OCI-LY7 (cell line): ENCODE results near the gene RNF180. TPM values are rescaled to one million over a fixed set of nuclear protein-coding genes. Genes with fewer than 3 reads are reported as not detected.

Experiments used
- BruUV-seq: library from RNA; stranded (reverse); fragments of 400-500 nt; replicated peaks from 2 replicates; lab custom pipeline; 2021; lab: Mats Ljungman, UMichigan
- CTCF ChIA-PET: fragments of 300-600 bp; sonication (Branson Sonifier 250); formaldehyde crosslinking; loops from one replicate; lab custom pipeline; 2022; ENCODE audit warnings: antibody characterized with exemption; ENCODE audit not compliant: unreplicated experiment; lab: Charles Lee
- POLR2A ChIA-PET: fragments of 300-600 bp; sonication (Branson Sonifier 250); formaldehyde crosslinking; loops from one replicate; lab custom pipeline; 2022; ENCODE audit warnings: antibody characterized with exemption; lab: Charles Lee
- DNase-seq: peaks from one replicate; pipeline ENCODE4 v3.0.0-alpha.2; 2015; ENCODE audit warnings: low spot score
- H2AFZ ChIP-seq: fragments of 200-600 bp; sonication (generic), shearing (Covaris generic); 2 replicates; pipeline ENCODE4 v1.6.1; 2014; ENCODE audit warnings: mild to moderate bottlenecking, antibody characterized with exemption, low read length, moderate library complexity
- H3K27ac ChIP-seq: fragments of 200-600 bp; sonication (generic); 2 replicates; pipeline ENCODE4 v1.5.1; 2014; ENCODE audit warnings: mixed run types, low read depth, mild to moderate bottlenecking, moderate library complexity, low read length, inconsistent platforms; ENCODE audit not compliant: poor library complexity, severe bottlenecking
- H3K36me3 ChIP-seq: fragments of 200-600 bp; sonication (generic); 2 replicates; pipeline ENCODE4 v1.6.1; 2014; ENCODE audit warnings: mild to moderate bottlenecking, antibody characterized with exemption, low read length, moderate library complexity, mixed read lengths; ENCODE audit not compliant: insufficient read depth
- H3K4me1 ChIP-seq: fragments of 200-600 bp; sonication (generic); 2 replicates; pipeline ENCODE4 v1.5.1; 2014; ENCODE audit warnings: mild to moderate bottlenecking, low read length; ENCODE audit not compliant: insufficient read depth, poor library complexity, severe bottlenecking
- H3K4me2 ChIP-seq: fragments of 200-600 bp; sonication (generic); 2 replicates; pipeline ENCODE4 v1.6.1; 2014; ENCODE audit warnings: mild to moderate bottlenecking, low read length
- H3K4me3 ChIP-seq: fragments of 200-600 bp; sonication (generic); 2 replicates; pipeline ENCODE4 v1.5.1; 2014; ENCODE audit warnings: mild to moderate bottlenecking, low read depth, low read length; ENCODE audit not compliant: poor library complexity, severe bottlenecking
- H3K79me2 ChIP-seq: fragments of 200-600 bp; sonication (generic); 2 replicates; pipeline ENCODE4 v1.6.1; 2016; ENCODE audit warnings: low read depth, mild to moderate bottlenecking, low read length, moderate library complexity, mixed read lengths; ENCODE audit not compliant: insufficient read depth
- H3K9me2 ChIP-seq: fragments of 200-600 bp; sonication (generic); 2 replicates; pipeline ENCODE4 v1.6.1; 2016; ENCODE audit warnings: mild to moderate bottlenecking, low read length, mixed read lengths; ENCODE audit not compliant: insufficient read depth
- H3K9me3 ChIP-seq: fragments of 200-600 bp; sonication (generic); 2 replicates; pipeline ENCODE4 v1.6.1; 2014; ENCODE audit warnings: mild to moderate bottlenecking, mixed run types, low read length, mixed read lengths
- H4K20me1 ChIP-seq: fragments of 200-600 bp; sonication (generic); 2 replicates; pipeline ENCODE4 v1.6.1; 2014; ENCODE audit warnings: mild to moderate bottlenecking, antibody characterized with exemption, low read length, moderate library complexity, mixed read lengths; ENCODE audit not compliant: insufficient read depth
- CTCF ChIP-seq: fragments of 200-600 bp; sonication (generic); conservative IDR thresholded peaks from 2 replicates; pipeline ENCODE4 v1.5.1; 2014; ENCODE audit warnings: mild to moderate bottlenecking, antibody characterized with exemption, low read length, moderate library complexity, mixed read lengths
- EZH2phosphoT487 ChIP-seq: fragments of 200-600 bp; sonication (generic); IDR thresholded peaks from 2 replicates; pipeline ENCODE4 v1.6.1; 2018; ENCODE audit warnings: low read depth, borderline replicate concordance, mild to moderate bottlenecking, mixed run types, antibody characterized with exemption, low read length, moderate library complexity, mixed read lengths
- intact Hi-C: fragments of 100-400 bp; cut with micrococcal nuclease; formaldehyde crosslinking; loops from one replicate; pipeline ENCODE4 v1.10.0; 2022; ENCODE audit not compliant: unreplicated experiment
- total RNA-seq, 2 experiments: library from RNA; depleted of rRNA in 1 of 2; stranded (reverse); fragments of >200 nt in 1 of 2; shearing (Covaris generic) in 1 of 2; gene quantifications; 2 replicates each; pipeline ENCODE4 v1.2.3, GENCODE V29; 2014 to 2022

Gene RNF180
- total RNA-seq, 2 experiments from 2014 or later: not detected

- ChIA-PET CTCF (no interaction called here), POLR2A (no interaction called here)
- TF ChIP-seq CTCF: no peak
- TF ChIP-seq EZH2phosphoT487: no peak
- no peak overlapping the region for H2AFZ ChIP-seq
- no peak overlapping the region for H3K27ac ChIP-seq
- H4K20me1 ChIP-seq: no peaks in the 10 kb centered on the region
- H3K4me1 ChIP-seq: no peaks in the 10 kb centered on the region
- no peak overlapping the region for H3K4me2 ChIP-seq
- H3K36me3 ChIP-seq: no peaks in the 10 kb centered on the region
- H3K9me3 ChIP-seq: no peaks in the 10 kb centered on the region
- BruUV-seq: no TSS peak
- H3K79me2 ChIP-seq: no peaks in the 10 kb centered on the region
- no peaks in the 10 kb centered on the region for H3K9me2 ChIP-seq
- no peak overlapping the region for H3K4me3 ChIP-seq
- intact Hi-C loops: no loop called here
- no peak for DNase-seq
Measured at GRCh38 chr5:64292611-64293215, 127.1 kb downstream of the RNF180 start.

- Histone ChIP-seq H4K20me1 (no peaks in the 10 kb centered on the region), H3K27ac (no peak overlapping the region), H3K79me2 (no peaks in the 10 kb centered on the region), H3K9me2 (no peaks in the 10 kb centered on the region), H2AFZ (no peak overlapping the region), H3K36me3 (no peaks in the 10 kb centered on the region), H3K4me2 (no peak overlapping the region), H3K4me1 (no peaks in the 10 kb centered on the region), H3K4me3 (no peak overlapping the region), H3K9me3 (no peaks in the 10 kb centered on the region)
- intact Hi-C loops: no loop called here
- ChIA-PET CTCF (no interaction called here), POLR2A (no interaction called here)
- no peak for TF ChIP-seq CTCF
- no peak for TF ChIP-seq EZH2phosphoT487
- no peak for DNase-seq
- BruUV-seq: no TSS peak
Measured at GRCh38 chr5:64295101-64295500, 129.5 kb downstream of the RNF180 start.

- no peak for TF ChIP-seq CTCF
- no peak for TF ChIP-seq EZH2phosphoT487
- no peaks in the 10 kb centered on the region for H3K9me2 ChIP-seq
- intact Hi-C loops: no loop called here
- no peaks in the 10 kb centered on the region for H3K79me2 ChIP-seq
- H4K20me1 ChIP-seq: no peaks in the 10 kb centered on the region
- no peaks in the 10 kb centered on the region for H3K4me1 ChIP-seq
- no peaks in the 10 kb centered on the region for H3K36me3 ChIP-seq
- DNase-seq: no peak
- POLR2A ChIA-PET: interaction anchor here (0.6 kb wide), 1 partner anchor 9 kb away, joined by 3 read pairs; no protein-coding TSS in a partner anchor
- BruUV-seq: no TSS peak
- no peak overlapping the region for H2AFZ ChIP-seq
- H3K9me3 ChIP-seq: no peaks in the 10 kb centered on the region
- no peak overlapping the region for H3K27ac ChIP-seq
- CTCF ChIA-PET: no interaction called here
- H3K4me3 ChIP-seq: no peak overlapping the region
- H3K4me2 ChIP-seq: no peak overlapping the region
Measured at GRCh38 chr5:64298586-64298985, 132.9 kb downstream of the RNF180 start.
